ENCODE measurements around the gene ZFAND5. TPM values are rescaled to one million over a fixed set of nuclear protein-coding genes. Genes with fewer than 3 reads are reported as not detected.

The ZFAND5 gene
- total RNA-seq, 2 experiments from 2014 or later: 92.4 to 93.8 TPM

DNA sequence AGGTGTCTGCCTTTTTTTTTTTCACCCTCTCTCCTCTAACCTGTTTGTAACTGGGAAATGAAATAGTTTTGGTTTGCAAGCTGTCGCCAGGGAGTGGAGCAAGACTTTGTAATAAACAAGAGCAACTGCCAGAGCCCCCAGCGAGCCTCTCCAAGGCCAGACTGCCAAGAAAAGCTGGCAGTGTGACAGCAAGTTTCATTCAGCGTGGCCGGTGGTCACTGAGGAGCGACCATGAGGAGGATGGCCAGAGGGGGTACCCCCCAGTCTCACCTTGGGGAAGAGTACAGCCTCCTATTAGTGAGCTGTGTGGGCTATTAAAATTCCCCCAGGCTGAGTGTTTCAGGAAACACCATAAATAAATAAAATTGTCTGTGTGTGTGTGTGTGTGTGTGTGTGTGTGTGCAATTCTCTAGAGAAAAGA, 49.9 kb downstream of the ZFAND5 start:
- CTCF ChIA-PET: interaction anchor here (1.3 to 1.4 kb wide), 2 partner anchors 23 to 508 kb away, joined by 3 read pairs; no protein-coding TSS in a partner anchor
- H3K36me3 Mint-ChIP-seq: no peaks in the 10 kb centered on the region
- H3K4me3 Mint-ChIP-seq: no peak overlapping the region
- no peaks in the 10 kb centered on the region for H3K4me1 Mint-ChIP-seq (ENCODE audit: low read depth)
- DNase-seq: no peak
- no peak overlapping the region for H3K27ac Mint-ChIP-seq
- intact Hi-C loops (cut with micrococcal nuclease): no loop called here
- POLR2A ChIA-PET: no interaction called here
- no peaks in the 10 kb centered on the region for H3K9me3 Mint-ChIP-seq
- no peaks in the 10 kb centered on the region for H3K27me3 Mint-ChIP-seq

- Mint-ChIP-seq H3K27me3 (no peaks in the 10 kb centered on the region), H3K9me3 (no peaks in the 10 kb centered on the region), H3K36me3 (no peaks in the 10 kb centered on the region), H3K4me1 (ENCODE audit: low read depth) (no peaks in the 10 kb centered on the region), H3K27ac (no peak overlapping the region), H3K4me3 (no peak overlapping the region)
- POLR2A ChIA-PET: no interaction called here
- intact Hi-C loops (cut with micrococcal nuclease): no loop called here
- no peak for DNase-seq
- CTCF ChIA-PET: no interaction called here
Measured at GRCh38 chr9:72313507-72313906, 51.5 kb downstream of the ZFAND5 start.

DNA sequence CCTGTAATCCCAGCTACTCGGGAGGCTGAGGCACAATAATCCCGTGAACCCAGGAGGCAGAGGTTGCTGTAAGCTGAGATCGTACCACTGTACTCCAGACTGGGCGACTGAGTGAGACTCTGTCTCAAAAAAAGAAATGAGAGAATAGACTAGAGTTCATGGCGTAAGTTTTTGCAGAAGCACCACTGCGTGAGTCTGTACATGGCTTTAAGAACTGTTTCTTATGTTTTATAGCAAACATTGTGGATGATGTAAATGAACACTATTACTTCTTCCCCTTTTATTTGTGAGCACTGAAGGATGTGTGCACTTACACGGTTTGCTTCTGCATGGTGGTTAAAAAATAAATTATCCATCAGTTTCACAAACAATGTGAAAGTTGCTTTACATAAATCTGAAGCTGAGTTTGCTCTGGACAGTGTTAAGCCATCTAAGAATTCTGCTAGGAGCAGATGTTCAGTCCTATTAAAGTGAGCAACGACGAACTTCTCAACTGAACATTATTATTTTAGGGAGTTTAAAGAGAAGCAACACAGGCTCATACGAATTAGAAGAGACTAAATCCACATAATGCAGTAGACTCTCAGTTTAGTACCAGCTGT, 52.5 kb downstream of the ZFAND5 start:
- Mint-ChIP-seq H3K27me3 (no peaks in the 10 kb centered on the region), H3K4me3 (no peak overlapping the region), H3K9me3 (no peaks in the 10 kb centered on the region), H3K4me1 (ENCODE audit: low read depth) (no peaks in the 10 kb centered on the region), H3K27ac (no peak overlapping the region), H3K36me3 (no peaks in the 10 kb centered on the region)
- no peak for DNase-seq
- intact Hi-C loops (cut with micrococcal nuclease): no loop called here
- ChIA-PET CTCF (interaction anchor here (1.3 kb wide), 1 partner anchor 31 kb away, joined by 4 read pairs; no protein-coding TSS in a partner anchor), POLR2A (no interaction called here)

- Mint-ChIP-seq H3K36me3 (no peaks in the 10 kb centered on the region), H3K27ac (no peak overlapping the region), H3K27me3 (no peaks in the 10 kb centered on the region), H3K4me1 (ENCODE audit: low read depth) (peaks cover 13% of the 10 kb centered on the region), H3K4me3 (no peak overlapping the region), H3K9me3 (no peaks in the 10 kb centered on the region)
- no peak for DNase-seq
- intact Hi-C loops (cut with micrococcal nuclease): no loop called here
- ChIA-PET POLR2A (no interaction called here), CTCF (no interaction called here)
Measured at GRCh38 chr9:72309364-72310133, 55.5 kb downstream of the ZFAND5 start.

DNA sequence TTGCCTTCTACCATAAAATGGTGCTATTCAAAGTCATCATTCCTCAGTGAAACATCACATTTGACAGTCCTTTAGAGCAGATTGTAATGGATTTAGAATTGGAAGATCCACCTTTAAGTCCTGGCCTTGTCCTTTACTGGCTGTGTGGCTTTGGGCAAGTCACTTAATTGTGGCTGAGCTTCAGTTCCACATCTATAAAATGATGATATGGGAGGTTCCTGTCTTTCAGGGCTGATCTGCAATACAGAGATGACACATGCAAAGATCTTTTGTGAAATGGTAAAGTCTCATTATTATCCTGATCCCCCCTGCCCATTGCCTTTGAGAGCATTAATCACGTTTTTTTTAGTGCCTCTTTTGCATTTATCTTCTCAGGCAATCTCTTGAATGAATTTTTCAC, 58.2 kb downstream of the ZFAND5 start:
- Mint-ChIP-seq H3K9me3 (no peaks in the 10 kb centered on the region), H3K36me3 (no peaks in the 10 kb centered on the region), H3K27ac (no peak overlapping the region), H3K27me3 (no peaks in the 10 kb centered on the region), H3K4me3 (no peak overlapping the region), H3K4me1 (ENCODE audit: low read depth) (peaks cover 16% of the 10 kb centered on the region)
- CTCF ChIA-PET: no interaction called here
- no peak for DNase-seq
- POLR2A ChIA-PET: interaction anchor here (0.6 kb wide), 1 partner anchor 456 kb away, joined by 4 read pairs; no protein-coding TSS in a partner anchor
- intact Hi-C loops (cut with micrococcal nuclease): no loop called here

DNA sequence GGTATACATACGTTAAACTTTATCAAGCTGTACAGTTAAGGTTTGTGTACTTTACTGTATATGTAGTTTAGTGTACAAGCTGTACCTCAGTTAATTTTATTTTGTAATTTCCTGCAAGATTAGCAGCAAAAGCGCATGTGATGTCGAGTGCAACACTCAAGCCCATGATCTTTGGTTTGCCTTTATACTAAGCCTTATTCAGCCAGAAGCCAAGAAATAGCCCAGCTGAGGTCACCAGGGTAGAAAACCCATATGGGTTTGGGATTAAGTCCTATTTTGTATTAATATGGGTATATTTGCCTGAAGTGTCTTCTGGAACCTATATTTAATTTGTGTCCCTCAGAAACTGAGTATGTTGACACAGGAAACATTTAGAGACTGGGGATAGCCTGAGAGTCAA, 59.3 kb downstream of the ZFAND5 start:
- intact Hi-C loops (cut with micrococcal nuclease): no loop called here
- no peaks in the 10 kb centered on the region for H3K27me3 Mint-ChIP-seq
- ChIA-PET CTCF (interaction anchor here (0.9 to 1.4 kb wide), 3 partner anchors 25 to 286 kb away, joined by 3 to 5 read pairs (median 3); no protein-coding TSS in a partner anchor), POLR2A (no interaction called here)
- H3K36me3 Mint-ChIP-seq: no peaks in the 10 kb centered on the region
- no peak overlapping the region for H3K27ac Mint-ChIP-seq
- H3K4me3 Mint-ChIP-seq: no peak overlapping the region
- DNase-seq: no peak
- H3K9me3 Mint-ChIP-seq: no peaks in the 10 kb centered on the region
- peaks cover 24% of the 10 kb centered on the region for H3K4me1 Mint-ChIP-seq (ENCODE audit: low read depth)

GRCh38 chr9:72305102-72305546, 59.9 kb downstream of the ZFAND5 start:
- no peaks in the 10 kb centered on the region for H3K27me3 Mint-ChIP-seq
- no peaks in the 10 kb centered on the region for H3K36me3 Mint-ChIP-seq
- no peak overlapping the region for H3K27ac Mint-ChIP-seq
- peak; percentile 36 for DNase-seq
- ChIA-PET POLR2A (no interaction called here), CTCF (interaction anchor here (0.6 to 1.4 kb wide), 5 partner anchors 11 to 1527 kb away, joined by 3 to 5 read pairs (median 3); no protein-coding TSS in a partner anchor)
- peaks cover 28% of the 10 kb centered on the region for H3K4me1 Mint-ChIP-seq (ENCODE audit: low read depth)
- intact Hi-C loops (cut with micrococcal nuclease): no loop called here
- H3K4me3 Mint-ChIP-seq: no peak overlapping the region
- H3K9me3 Mint-ChIP-seq: no peaks in the 10 kb centered on the region

- H3K36me3 Mint-ChIP-seq: no peaks in the 10 kb centered on the region
- POLR2A ChIA-PET: no interaction called here
- H3K4me3 Mint-ChIP-seq: no peak overlapping the region
- no peak overlapping the region for H3K27ac Mint-ChIP-seq
- no peaks in the 10 kb centered on the region for H3K27me3 Mint-ChIP-seq
- no peaks in the 10 kb centered on the region for H3K9me3 Mint-ChIP-seq
- DNase-seq: no peak
- H3K4me1 Mint-ChIP-seq (ENCODE audit: low read depth): peaks cover 28% of the 10 kb centered on the region
- CTCF ChIA-PET: interaction anchor here (0.6 to 0.9 kb wide), 2 partner anchors 25 to 1526 kb away, joined by 3 read pairs; no protein-coding TSS in a partner anchor
- intact Hi-C loops (cut with micrococcal nuclease): no loop called here
Measured at GRCh38 chr9:72304538-72304937, 60.5 kb downstream of the ZFAND5 start.

Other genes with a start within 250 kb of the ZFAND5 start
- not detected for gene GDA, start 215.8 kb downstream of the ZFAND5 start, total RNA-seq
- gene TMC1, start 156.4 kb upstream of the ZFAND5 start, total RNA-seq: not detected

Measured in activated CD4-positive, alpha-beta memory T cell treated with anti-CD3 and anti-CD28 coated beads for 36 hours (primary cell).